Heart left ventricle (tissue), 16 donors: ENCODE results near the gene HS3ST1. TPM values are rescaled to one million over a fixed set of nuclear protein-coding genes. Genes with fewer than 3 reads are reported as not detected.

Source experiments
- ATAC-seq, 4 donors: fragments of 200-7000 bp; cut with Tn5 transposase; one replicate each; pipeline ENCODE4 v1.9.1; 2020 to 2022; ENCODE audit warnings: moderate library complexity in 4 of 4, mild to moderate bottlenecking in 3 of 4, moderate number of reproducible peaks in 1 of 4
- DNase-seq, 5 donors: peaks; one replicate each; pipeline ENCODE4 v3.0.0-alpha.2; 2020
- H3K27ac ChIP-seq, 12 donors: fragments of 200-600 bp; sonication (generic) in 4 of 12; one replicate each; pipeline versions ENCODE4 v1.5.0 to v1.8.0; 2016 to 2022; ENCODE audit warnings: mild to moderate bottlenecking in 2 of 12
- H3K27me3 ChIP-seq, 9 donors: fragments of 200-600 bp; sonication (generic) in 2 of 9; one replicate each; pipeline versions ENCODE4 v1.5.1 to v1.8.0; 2016 to 2022; ENCODE audit warnings: mild to moderate bottlenecking in 3 of 9
- H3K36me3 ChIP-seq, 9 donors: fragments of 200-600 bp; sonication (generic) in 2 of 9; one replicate each; pipeline versions ENCODE4 v1.5.0 to v1.8.0; 2018 to 2022; ENCODE audit warnings: mild to moderate bottlenecking in 2 of 9
- H3K4me1 ChIP-seq, 12 donors: fragments of 200-600 bp; sonication (generic) in 4 of 12; one replicate each; pipeline versions ENCODE4 v1.5.0 to v1.8.0; 2016 to 2022; ENCODE audit warnings: mild to moderate bottlenecking in 3 of 12
- H3K4me3 ChIP-seq, 12 donors: fragments of 200-600 bp; sonication (generic) in 4 of 12; one replicate each; pipeline versions ENCODE4 v1.5.0 to v1.8.0; 2017 to 2022; ENCODE audit warnings: mild to moderate bottlenecking in 9 of 12, moderate library complexity in 4 of 12
- H3K9me3 ChIP-seq, 12 donors: fragments of 200-600 bp; sonication (generic) in 4 of 12; one replicate each; pipeline versions ENCODE4 v1.5.0 to v1.8.0; 2016 to 2022; ENCODE audit warnings: mild to moderate bottlenecking in 1 of 12
- POLR2A ChIP-seq, 2 donors: fragments of 450-650 bp; IDR thresholded peaks; one replicate each; pipeline ENCODE4 v1.6.1; 2017; ENCODE audit warnings: antibody characterized with exemption in 2 of 2, mild to moderate bottlenecking in 2 of 2, moderate library complexity in 2 of 2
- WGBS, 4 donors: extraction: QIAGEN DNeasy Blood & Tissue Kit in 2 of 4; methylation state at CpG; one replicate each; pipeline versions ENCODE4 v1.1.5 to v1.1.7; 2013 to 2018; 5-methylcytosine and 5-hydroxymethylcytosine counted together
- intact Hi-C, 10 donors: fragments of 100-400 bp; cut with DNase I; formaldehyde crosslinking; loops; one replicate each; pipeline versions ENCODE4 v1.11.1 to v1.14.2; 2022
- polyA plus RNA-seq, 2 donors: library from polyadenylated mRNA; stranded (reverse); fragments of 200-250 nt; gene quantifications; one replicate each; pipeline ENCODE4 v1.2.3, GENCODE V29; 2013
- total RNA-seq, 9 donors: library from RNA; depleted of rRNA in 2 of 9; stranded (reverse); fragments of >200 nt in 2 of 9; fragmentation: NEBNext Ultra II Directional in 3 of 9; extraction: Animal tissue kit (Norgen Biotek cat#: 25700) in 3 of 9; gene quantifications; one replicate each; pipeline versions ENCODE4 v1.1.0 to v1.2.4, GENCODE V29; 2016 to 2023
- TF ChIP-seq, protein P1 (sequence below), 12 donors: fragments of 200-600 bp; sonication (generic) in 4 of 12; IDR thresholded peaks; one replicate each; pipeline versions ENCODE4 v1.5.0 to v1.8.0; 2018 to 2022; ENCODE audit warnings: antibody characterized with exemption in 12 of 12, mild to moderate bottlenecking in 5 of 12
- donor health status: ischemic (EF 13 %, LVEDD 7.1; RV severe dilation, severe dysfunction).
- donor health status: healthy with polysubstance abuse.
- donor health status: DM: no; HTN: yes; CAD: no.
- donor health status: DM: no; HTN: no; CAD: no.
- donor health status: ischemic (EF 25% LVEDD 6.9; RV normal size, moderate dysfunction).
- donor health status: ischemic (EF 25% LVEDD 5.7; RV mildly dilated, moderate dysfunction).
- donor health status: healthy.
- donor health status: DM: yes; HTN: yes; CAD: no.
- donor health status: ischemic (EF 35%, LVEDD 5.7; RV mildly dilated, moderate dysfunction).
- donor health status: nonischemic (EF 11% LVEDD 7.7; RV severe dilation, severe dysfunction).
- donor health status: DM: yes; HTN: yes; CAD: no.
- donor health status: PGD.
- donor health status: ischemic (EF 29% LVEDD 5.4; RV normal size, mild dysfunction).
- donor health status: nonischemic (EF 23%, LVEDD 6.1; RV moderate dilation, normal function).

HS3ST1 gene
- total and polyA plus RNA-seq, 11 donors, result 0.30 to 2.5 (median 1.1) TPM

GRCh38 chr4:11416767-11417113 is 12.0 kb downstream of the HS3ST1 start:
- DNase-seq, result no peak
- intact Hi-C loops, result loop anchor here in 2 of 10 donors (5.0 kb wide), 1 partner anchor 306 kb away; no protein-coding TSS in a partner anchor
- H3K27me3 ChIP-seq, result no peaks in the 10 kb centered on the region
- TF ChIP-seq POLR2A (IDR thresholded peaks at IDR 0.05), result no peak
- TF ChIP-seq, protein P1, sequence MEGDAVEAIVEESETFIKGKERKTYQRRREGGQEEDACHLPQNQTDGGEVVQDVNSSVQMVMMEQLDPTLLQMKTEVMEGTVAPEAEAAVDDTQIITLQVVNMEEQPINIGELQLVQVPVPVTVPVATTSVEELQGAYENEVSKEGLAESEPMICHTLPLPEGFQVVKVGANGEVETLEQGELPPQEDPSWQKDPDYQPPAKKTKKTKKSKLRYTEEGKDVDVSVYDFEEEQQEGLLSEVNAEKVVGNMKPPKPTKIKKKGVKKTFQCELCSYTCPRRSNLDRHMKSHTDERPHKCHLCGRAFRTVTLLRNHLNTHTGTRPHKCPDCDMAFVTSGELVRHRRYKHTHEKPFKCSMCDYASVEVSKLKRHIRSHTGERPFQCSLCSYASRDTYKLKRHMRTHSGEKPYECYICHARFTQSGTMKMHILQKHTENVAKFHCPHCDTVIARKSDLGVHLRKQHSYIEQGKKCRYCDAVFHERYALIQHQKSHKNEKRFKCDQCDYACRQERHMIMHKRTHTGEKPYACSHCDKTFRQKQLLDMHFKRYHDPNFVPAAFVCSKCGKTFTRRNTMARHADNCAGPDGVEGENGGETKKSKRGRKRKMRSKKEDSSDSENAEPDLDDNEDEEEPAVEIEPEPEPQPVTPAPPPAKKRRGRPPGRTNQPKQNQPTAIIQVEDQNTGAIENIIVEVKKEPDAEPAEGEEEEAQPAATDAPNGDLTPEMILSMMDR (IDR thresholded peaks at IDR 0.05), result no peak
- no peak overlapping the region for H3K27ac ChIP-seq
- 34 to 66% (median 53%) methylated on average over 3 of the region's 3 CpGs for WGBS, 4 donors
- no peaks in the 10 kb centered on the region for H3K9me3 ChIP-seq
- H3K4me3 ChIP-seq, result no peak overlapping the region
- H3K4me1 ChIP-seq, result no peaks in the 10 kb centered on the region
- no peaks in the 10 kb centered on the region for H3K36me3 ChIP-seq
- ATAC-seq, result peak in 1 of 4 donors; percentile 24

DNA sequence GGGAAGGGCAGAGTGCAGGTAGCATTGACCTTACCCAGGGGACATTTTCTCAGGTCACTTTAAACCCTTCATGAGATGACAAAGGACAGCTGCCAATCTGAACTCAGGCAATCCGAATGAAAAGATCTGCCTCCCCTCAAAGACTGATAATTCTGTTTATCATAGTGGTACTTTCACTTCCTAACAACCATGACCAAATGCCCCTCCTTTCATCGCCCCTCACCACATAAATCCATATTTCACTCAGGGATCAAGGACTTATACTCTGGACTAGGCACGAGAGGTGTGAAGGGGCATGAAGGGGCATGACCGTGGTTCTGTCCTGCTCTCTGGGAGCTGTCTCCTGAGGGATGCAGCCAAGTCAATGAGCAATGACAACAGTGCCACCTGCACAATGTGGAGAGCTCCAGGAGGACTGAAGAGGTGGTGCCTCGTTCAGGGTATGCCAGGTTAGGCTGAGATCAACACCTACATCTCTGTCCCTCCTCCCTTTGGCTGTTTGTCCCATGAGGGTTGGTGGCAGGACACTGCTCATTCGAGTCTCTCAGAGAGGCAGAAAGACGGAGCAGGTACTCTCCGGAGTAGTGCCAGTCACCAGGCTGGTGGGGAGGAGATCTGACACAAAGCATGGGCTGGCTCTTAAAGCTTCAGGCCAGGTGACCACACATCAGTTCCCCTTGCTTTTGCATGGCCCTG is 12.5 kb downstream of the HS3ST1 start:
- H3K4me1 ChIP-seq, result no peaks in the 10 kb centered on the region
- H3K9me3 ChIP-seq, result no peaks in the 10 kb centered on the region
- DNase-seq (no peak), ATAC-seq (peak in 1 of 4 donors; percentile 18)
- TF ChIP-seq, protein P1 (IDR thresholded peaks at IDR 0.05), result no peak
- no peak for TF ChIP-seq POLR2A (IDR thresholded peaks at IDR 0.05)
- intact Hi-C loops, result loop anchor here in 2 of 10 donors (5.0 kb wide), 1 partner anchor 306 kb away; no protein-coding TSS in a partner anchor
- H3K27me3 ChIP-seq, result no peaks in the 10 kb centered on the region
- H3K27ac ChIP-seq, result no peak overlapping the region
- WGBS, 4 donors, result 79 to 85% (median 82%) methylated on average over 5 to 8 of the region's 8 CpGs
- no peaks in the 10 kb centered on the region for H3K36me3 ChIP-seq
- H3K4me3 ChIP-seq, result no peak overlapping the region

DNA sequence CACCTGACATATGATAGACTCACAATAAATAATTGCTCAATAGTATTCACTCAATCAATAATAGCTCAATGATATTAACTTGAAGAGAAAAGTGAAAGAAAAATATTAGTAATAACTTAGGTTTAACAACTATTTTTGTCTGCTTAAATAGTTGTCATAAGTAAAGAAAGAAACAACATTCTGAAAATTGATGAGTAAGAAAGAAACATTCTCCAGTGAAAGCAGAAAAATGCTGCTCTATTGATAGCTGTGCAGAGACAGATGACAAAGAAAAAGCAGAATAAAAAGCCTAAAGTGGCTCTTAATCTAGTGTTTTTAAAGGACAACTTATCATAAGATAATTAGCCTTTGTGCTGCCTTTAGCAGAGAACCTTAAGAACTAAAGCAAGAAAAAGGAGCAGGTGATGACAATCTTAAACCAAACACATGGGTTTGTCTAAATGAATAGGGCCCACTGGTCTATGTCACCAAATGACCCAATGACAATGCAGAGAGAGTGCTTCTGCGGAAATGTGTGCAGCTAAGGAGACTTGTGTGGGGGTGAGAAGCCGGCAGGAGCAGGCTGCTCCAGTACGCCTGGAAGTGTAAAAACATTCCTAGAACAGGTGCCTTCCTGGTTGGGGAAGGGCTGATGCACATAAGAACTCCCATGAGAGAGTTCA is 13.2 kb downstream of the HS3ST1 start:
- ATAC-seq (no peak), DNase-seq (no peak)
- Histone ChIP-seq H3K9me3 (no peaks in the 10 kb centered on the region), H3K27me3 (no peaks in the 10 kb centered on the region), H3K4me3 (no peak overlapping the region), H3K27ac (no peak overlapping the region), H3K4me1 (no peaks in the 10 kb centered on the region), H3K36me3 (no peaks in the 10 kb centered on the region)
- intact Hi-C loops, result loop anchor here in 2 of 10 donors (5.0 kb wide), 1 partner anchor 307 kb away; no protein-coding TSS in a partner anchor
- TF ChIP-seq, protein P1 (IDR thresholded peaks at IDR 0.05), result no peak
- TF ChIP-seq POLR2A (IDR thresholded peaks at IDR 0.05), result no peak
- WGBS, 4 donors, result 76 to 88% (median 80%) methylated on average over 3 of the region's 3 CpGs

GRCh38 chr4:11412211-11412610 is 16.5 kb downstream of the HS3ST1 start:
- Histone ChIP-seq H3K9me3 (no peaks in the 10 kb centered on the region), H3K27me3 (no peaks in the 10 kb centered on the region), H3K36me3 (no peaks in the 10 kb centered on the region), H3K4me1 (no peaks in the 10 kb centered on the region), H3K4me3 (no peak overlapping the region), H3K27ac (no peak overlapping the region)
- TF ChIP-seq POLR2A (IDR thresholded peaks at IDR 0.05), result no peak
- intact Hi-C loops, result no loop called here
- WGBS, 4 donors, result 89 to 96% (median 95%) methylated on average over 4 of the region's 4 CpGs
- DNase-seq, result no peak
- no peak for ATAC-seq
